PC-3 (cell line): ENCODE measurements around the gene WWP2. TPM values are rescaled to one million over a fixed set of nuclear protein-coding genes. Genes with fewer than 3 reads are reported as not detected.

Experiments used
- ATAC-seq: fragments of 200-7000 bp; cut with Tn5 transposase; 2 replicates; pipeline ENCODE4 v1.9.1; 2020; ENCODE audit warnings: mild to moderate bottlenecking, moderate library complexity
- BruUV-seq: library from RNA; stranded (reverse); fragments of 400-500 nt; replicated peaks from 2 replicates; lab custom pipeline; 2021; lab: Mats Ljungman, UMichigan
- CTCF ChIA-PET: fragments of 300-600 bp; sonication (Branson Sonifier 250); formaldehyde crosslinking; loops from one replicate; lab custom pipeline; 2022; ENCODE audit warnings: antibody characterized with exemption; lab: Charles Lee
- POLR2A ChIA-PET: fragments of 300-600 bp; sonication (Branson Sonifier 250); formaldehyde crosslinking; loops from one replicate; lab custom pipeline; 2022; ENCODE audit warnings: antibody characterized with exemption; ENCODE audit not compliant: unreplicated experiment; lab: Charles Lee
- DNase-seq: peaks from one replicate; pipeline ENCODE4 v3.0.0-alpha.2; 2015
- H2AFZ ChIP-seq: fragments of 300-600 bp; sonication (generic); 2 replicates; pipeline ENCODE4 v1.6.0; 2016; ENCODE audit warnings: antibody characterized with exemption, low read length
- H3F3A ChIP-seq: fragments of 300-600 bp; sonication (generic); one replicate; pipeline ENCODE4 v1.6.0; 2017; ENCODE audit warnings: antibody characterized with exemption, low read length, control low read depth, mild to moderate bottlenecking; ENCODE audit not compliant: unreplicated experiment
- H3K27ac ChIP-seq: fragments of 300-600 bp; sonication (generic); 2 replicates; pipeline ENCODE4 v1.5.1; 2016; ENCODE audit warnings: mild to moderate bottlenecking, low read length
- H3K27me3 ChIP-seq: fragments of 300-600 bp; sonication (generic); 2 replicates; pipeline ENCODE4 v1.6.1; 2016; ENCODE audit warnings: low read length, mixed read lengths
- H3K36me3 ChIP-seq: fragments of 300-600 bp; sonication (generic); 2 replicates; pipeline ENCODE4 v1.6.1; 2016; ENCODE audit warnings: low read depth, mixed run types, low read length, mixed read lengths
- H3K4me1 ChIP-seq: fragments of 300-600 bp; sonication (generic); 2 replicates; pipeline ENCODE4 v1.5.1; 2016; ENCODE audit warnings: low read length; ENCODE audit not compliant: insufficient read depth
- H3K4me2 ChIP-seq: fragments of 300-600 bp; sonication (generic); 2 replicates; pipeline ENCODE4 v1.6.0; 2016; ENCODE audit warnings: low read length
- H3K4me3 ChIP-seq: fragments of 300-600 bp; sonication (generic); 2 replicates; pipeline ENCODE4 v1.5.1; 2016; ENCODE audit warnings: mild to moderate bottlenecking, low read length, mixed read lengths
- H3K79me2 ChIP-seq: fragments of 300-600 bp; sonication (generic); 2 replicates; pipeline ENCODE4 v1.6.1; 2017; ENCODE audit warnings: low read length, mixed read lengths
- H3K9ac ChIP-seq: fragments of 300-600 bp; sonication (generic); 2 replicates; pipeline ENCODE4 v1.6.0; 2016; ENCODE audit warnings: mild to moderate bottlenecking, low read length
- H3K9me2 ChIP-seq: fragments of 300-600 bp; sonication (generic); replicated peaks from 2 replicates; pipeline ENCODE4 v1.6.1; 2016; ENCODE audit warnings: mixed run types, low read length, mixed read lengths
- H3K9me3 ChIP-seq: fragments of 300-600 bp; sonication (generic); 2 replicates; pipeline ENCODE4 v1.6.1; 2016; ENCODE audit warnings: low read length, mixed read lengths
- H4K20me1 ChIP-seq: fragments of 300-600 bp; sonication (generic); 2 replicates; pipeline ENCODE4 v1.6.1; 2016; ENCODE audit warnings: low read length, mixed read lengths
- EZH2 ChIP-seq: fragments of 300-600 bp; sonication (generic); IDR thresholded peaks from one replicate; pipeline ENCODE4 v1.6.1; 2017; ENCODE audit warnings: antibody characterized with exemption, mild to moderate bottlenecking, low read length; ENCODE audit not compliant: unreplicated experiment
- EZH2phosphoT487 ChIP-seq: fragments of 300-600 bp; sonication (generic); IDR thresholded peaks from 2 replicates; pipeline ENCODE4 v1.6.1; 2018; ENCODE audit warnings: mild to moderate bottlenecking, antibody characterized with exemption, low read length, borderline replicate concordance
- intact Hi-C: fragments of 100-400 bp; cut with micrococcal nuclease; formaldehyde crosslinking; loops from 2 replicates; pipeline ENCODE4 v1.9.0; 2023
- total RNA-seq: library from RNA; depleted of rRNA; stranded (reverse); fragments of >200 nt; gene quantifications from 2 replicates; pipeline ENCODE4 v1.2.3, GENCODE V29; 2014
- TF ChIP-seq, protein P1 (sequence below): fragments of 300-600 bp; sonication (generic); conservative IDR thresholded peaks from 2 replicates; pipeline ENCODE4 v1.5.1; 2017; ENCODE audit warnings: antibody characterized with exemption, low read depth, mild to moderate bottlenecking, low read length

The WWP2 gene
- total RNA-seq, 1 experiment from 2014 or later = 15.8 TPM

DNA sequence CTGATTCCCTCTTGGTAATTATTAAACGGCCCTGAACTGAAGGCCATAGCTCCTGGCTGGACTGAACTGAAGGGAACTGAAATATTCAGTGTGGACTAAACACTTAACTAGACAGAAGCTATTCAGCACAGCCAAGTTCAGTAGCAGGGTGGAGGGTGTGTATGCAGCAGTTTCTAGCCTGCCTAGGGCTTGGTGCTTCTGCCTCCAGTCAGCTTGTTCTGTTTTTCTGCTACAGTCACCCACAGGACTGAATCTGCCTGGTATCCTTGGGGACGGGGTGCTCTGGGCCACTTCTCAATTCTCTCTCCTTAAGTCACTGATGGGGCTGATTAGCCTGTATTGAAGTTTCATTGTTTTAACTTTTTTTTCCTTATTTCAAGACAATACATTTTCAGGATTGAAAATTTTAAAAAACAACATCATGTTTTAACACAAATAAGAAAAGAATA is 77.1 kb downstream of the WWP2 start:
- Histone ChIP-seq H3K9me3 (no peaks in the 10 kb centered on the region), H3K79me2 (no peaks in the 10 kb centered on the region), H3F3A (no peaks in the 10 kb centered on the region), H2AFZ (no peak overlapping the region), H3K4me3 (no peak overlapping the region), H3K27ac (no peak overlapping the region), H3K36me3 (no peaks in the 10 kb centered on the region), H3K9ac (no peak overlapping the region), H3K27me3 (no peaks in the 10 kb centered on the region), H3K4me1 (no peaks in the 10 kb centered on the region), H3K4me2 (no peak overlapping the region), H4K20me1 (no peaks in the 10 kb centered on the region), H3K9me2 (no peaks in the 10 kb centered on the region)
- CTCF ChIA-PET = no interaction called here
- ATAC-seq = no peak
- no peak for DNase-seq
- TF ChIP-seq EZH2 (no peak), EZH2phosphoT487 (no peak)
- TF ChIP-seq, protein P1, sequence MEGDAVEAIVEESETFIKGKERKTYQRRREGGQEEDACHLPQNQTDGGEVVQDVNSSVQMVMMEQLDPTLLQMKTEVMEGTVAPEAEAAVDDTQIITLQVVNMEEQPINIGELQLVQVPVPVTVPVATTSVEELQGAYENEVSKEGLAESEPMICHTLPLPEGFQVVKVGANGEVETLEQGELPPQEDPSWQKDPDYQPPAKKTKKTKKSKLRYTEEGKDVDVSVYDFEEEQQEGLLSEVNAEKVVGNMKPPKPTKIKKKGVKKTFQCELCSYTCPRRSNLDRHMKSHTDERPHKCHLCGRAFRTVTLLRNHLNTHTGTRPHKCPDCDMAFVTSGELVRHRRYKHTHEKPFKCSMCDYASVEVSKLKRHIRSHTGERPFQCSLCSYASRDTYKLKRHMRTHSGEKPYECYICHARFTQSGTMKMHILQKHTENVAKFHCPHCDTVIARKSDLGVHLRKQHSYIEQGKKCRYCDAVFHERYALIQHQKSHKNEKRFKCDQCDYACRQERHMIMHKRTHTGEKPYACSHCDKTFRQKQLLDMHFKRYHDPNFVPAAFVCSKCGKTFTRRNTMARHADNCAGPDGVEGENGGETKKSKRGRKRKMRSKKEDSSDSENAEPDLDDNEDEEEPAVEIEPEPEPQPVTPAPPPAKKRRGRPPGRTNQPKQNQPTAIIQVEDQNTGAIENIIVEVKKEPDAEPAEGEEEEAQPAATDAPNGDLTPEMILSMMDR = no peak
- intact Hi-C loops = no loop called here
- no TSS peak for BruUV-seq
- POLR2A ChIA-PET = no interaction called here

DNA sequence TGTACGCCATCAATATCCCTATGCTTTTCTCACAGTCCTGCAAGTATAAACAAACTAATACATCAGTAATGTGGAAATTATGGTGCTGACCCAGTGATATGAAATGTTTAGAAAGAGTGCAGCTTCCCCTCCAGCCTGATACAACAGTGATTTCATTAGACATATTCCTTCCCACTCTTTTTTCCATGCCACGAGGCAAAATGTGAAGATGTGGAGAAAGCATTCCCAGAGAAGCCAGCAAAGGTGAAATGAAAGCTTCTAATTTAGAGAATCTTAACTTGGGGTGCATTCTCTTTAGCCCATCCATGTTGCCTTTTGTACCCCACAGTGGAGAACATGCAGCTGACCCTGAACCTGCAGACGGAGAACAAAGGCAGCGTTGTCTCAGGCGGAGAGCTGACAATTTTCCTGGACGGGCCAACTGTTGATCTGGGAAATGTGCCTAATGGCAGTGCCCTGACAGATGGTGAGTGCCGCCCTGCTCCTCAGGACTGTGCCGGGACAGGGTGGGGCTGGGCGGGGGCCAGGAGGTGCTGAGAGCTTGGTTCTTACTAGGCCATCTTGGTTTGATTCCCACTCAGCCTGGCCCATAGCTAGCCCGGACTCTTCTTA is 77.8 kb downstream of the WWP2 start:
- Histone ChIP-seq H3K9me2 (no peaks in the 10 kb centered on the region), H3K4me2 (no peak overlapping the region), H3K79me2 (no peaks in the 10 kb centered on the region), H3K9ac (no peak overlapping the region), H3K27ac (no peak overlapping the region), H3K9me3 (no peaks in the 10 kb centered on the region), H2AFZ (no peak overlapping the region), H3K4me3 (no peak overlapping the region), H3K4me1 (no peaks in the 10 kb centered on the region), H3K36me3 (no peaks in the 10 kb centered on the region), H3F3A (no peaks in the 10 kb centered on the region), H4K20me1 (no peaks in the 10 kb centered on the region), H3K27me3 (no peaks in the 10 kb centered on the region)
- CTCF ChIA-PET = no interaction called here
- POLR2A ChIA-PET = no interaction called here
- DNase-seq = no peak
- TF ChIP-seq EZH2phosphoT487 (no peak), EZH2 (no peak)
- TF ChIP-seq, protein P1 = no peak
- no peak for ATAC-seq
- intact Hi-C loops = no loop called here
- BruUV-seq = no TSS peak

DNA sequence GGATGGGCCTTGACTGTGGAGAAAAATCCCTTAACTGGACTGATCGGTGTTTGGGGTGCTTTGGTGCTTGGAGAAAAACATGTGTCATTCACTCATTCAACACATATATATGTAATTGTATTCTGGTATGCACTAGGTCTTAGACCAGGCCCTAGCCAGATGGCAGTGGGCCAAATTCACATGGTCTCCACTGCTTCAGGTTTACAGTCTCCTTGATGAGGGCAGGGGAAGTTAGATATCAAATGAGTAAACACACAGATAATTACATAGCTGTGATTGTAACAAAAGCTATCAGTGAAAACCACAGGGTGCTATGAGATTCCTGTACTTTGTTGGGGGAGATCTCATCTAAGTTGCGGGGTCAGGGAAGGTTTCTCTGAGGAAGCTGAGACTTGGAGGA is 78.8 kb downstream of the WWP2 start:
- intact Hi-C loops = no loop called here
- ATAC-seq (no peak), DNase-seq (no peak)
- no peaks in the 10 kb centered on the region for H3K27me3 ChIP-seq
- no peaks in the 10 kb centered on the region for H3K9me3 ChIP-seq
- H2AFZ ChIP-seq = no peak overlapping the region
- no peak overlapping the region for H3K27ac ChIP-seq
- H3K79me2 ChIP-seq = no peaks in the 10 kb centered on the region
- ChIA-PET POLR2A (no interaction called here), CTCF (no interaction called here)
- no peaks in the 10 kb centered on the region for H3K9me2 ChIP-seq
- H4K20me1 ChIP-seq = no peaks in the 10 kb centered on the region
- TF ChIP-seq EZH2 (no peak), EZH2phosphoT487 (no peak)
- TF ChIP-seq, protein P1 = no peak
- BruUV-seq = no TSS peak
- no peaks in the 10 kb centered on the region for H3K4me1 ChIP-seq
- H3F3A ChIP-seq = no peaks in the 10 kb centered on the region
- H3K9ac ChIP-seq = no peak overlapping the region
- H3K4me3 ChIP-seq = no peak overlapping the region
- H3K4me2 ChIP-seq = no peak overlapping the region
- H3K36me3 ChIP-seq = no peaks in the 10 kb centered on the region
